ENCODE data around the gene ADAM22.

GRCh38 chr7:88176190-88176589 lies 242.1 kb downstream of the ADAM22 start:
- no peak for TF ChIP-seq USF2 (IDR thresholded peaks at IDR 0.05; ENCODE audit: borderline replicate concordance, low read depth, low read length)
- TF ChIP-seq YY1 (IDR thresholded peaks at IDR 0.05; ENCODE audit: low read depth), result no peak
- TF ChIP-seq REST (IDR thresholded peaks at IDR 0.05; ENCODE audit: low read depth, low read length), result no peak
- no peak for TF ChIP-seq JUND (IDR thresholded peaks at IDR 0.05)
- no peak for TF ChIP-seq CTCF (IDR thresholded peaks at IDR 0.05)
- TF ChIP-seq NFIC (IDR thresholded peaks at IDR 0.05; ENCODE audit: borderline replicate concordance), result no peak

All from SK-N-SH (cell line).